HG03139 (cell line): ENCODE data around the gene HSD3B1.
"Not testable (repeated sequence)": the region's sequence is repeated elsewhere in the genome, so short reads cannot be mapped to it uniquely, and the experiment has no call there.

Source experiments
- ATAC-seq: cut with Tn5 transposase; IDR thresholded peaks from one replicate; pipeline ENCODE4 v1.9.1; 2021; ENCODE audit not compliant: unreplicated experiment

HSD3B1 gene

GRCh38 chr1:119490925-119491324 lies 16.1 kb upstream of the HSD3B1 start:
- ATAC-seq, result no peak

DNA sequence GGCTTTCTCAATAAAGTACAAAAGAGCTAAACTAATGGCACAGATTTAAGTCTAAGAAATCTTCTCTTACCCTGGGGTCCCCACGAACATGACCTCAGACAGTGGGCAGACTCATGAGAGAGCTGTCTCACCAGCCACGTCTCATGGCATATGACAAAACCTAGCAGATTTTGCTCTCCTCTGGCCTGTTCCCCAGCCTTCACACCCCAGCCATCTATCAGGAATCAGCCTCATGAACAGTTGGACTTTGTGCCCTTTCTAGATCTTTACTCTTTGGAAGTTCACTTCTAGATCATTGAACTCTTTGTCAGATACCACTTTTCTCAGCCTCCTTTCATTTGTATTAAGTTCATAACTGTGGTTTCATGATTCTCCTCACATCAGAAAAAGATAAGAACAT lies 14.2 kb upstream of the HSD3B1 start:
- no peak for ATAC-seq

DNA sequence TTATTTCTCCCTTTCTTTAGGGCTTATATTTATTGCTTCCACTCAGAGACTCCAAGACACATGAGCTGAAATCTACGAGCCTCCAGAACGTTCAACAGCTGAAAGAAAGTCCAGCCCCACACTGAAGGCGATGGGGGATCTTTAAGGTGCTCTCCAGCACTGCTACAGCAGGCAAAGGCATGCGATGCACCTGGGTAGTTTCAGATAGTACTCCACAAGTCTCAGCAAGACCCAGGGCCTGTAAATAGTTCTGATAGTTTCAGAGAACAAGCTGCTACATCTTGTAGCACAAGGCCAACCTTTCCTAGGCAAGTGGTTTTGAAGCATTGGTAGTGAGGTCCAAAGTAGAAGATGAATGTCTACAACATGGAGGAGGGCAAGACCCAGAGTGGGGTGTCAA lies 2.2 kb upstream of the HSD3B1 start:
- no peak for ATAC-seq

DNA sequence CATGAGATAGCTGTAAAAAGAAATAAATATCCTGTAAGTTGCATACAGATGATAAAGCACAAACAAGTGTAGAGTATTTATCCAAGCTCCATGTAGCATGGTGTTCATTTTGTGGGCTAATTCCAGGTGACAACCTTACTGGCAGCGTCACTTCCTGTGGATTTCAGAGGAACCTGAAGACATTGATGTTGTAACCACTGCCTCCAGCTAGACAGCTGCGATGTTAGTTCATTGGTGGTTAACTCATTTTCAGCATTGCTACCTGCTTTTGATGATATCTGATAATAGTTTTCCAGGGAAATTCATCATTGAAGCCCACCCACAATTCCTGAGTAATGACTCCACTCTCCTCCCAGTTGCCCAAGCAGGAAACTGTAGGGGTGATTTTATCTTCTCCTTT lies 3.0 kb downstream of the HSD3B1 start:
- no peak for ATAC-seq

- ATAC-seq, result no peak
Measured at GRCh38 chr1:119515221-119515620, 8.2 kb downstream of the HSD3B1 start.

GRCh38 chr1:119516247-119516646 lies 9.2 kb downstream of the HSD3B1 start:
- ATAC-seq, result no peak

DNA sequence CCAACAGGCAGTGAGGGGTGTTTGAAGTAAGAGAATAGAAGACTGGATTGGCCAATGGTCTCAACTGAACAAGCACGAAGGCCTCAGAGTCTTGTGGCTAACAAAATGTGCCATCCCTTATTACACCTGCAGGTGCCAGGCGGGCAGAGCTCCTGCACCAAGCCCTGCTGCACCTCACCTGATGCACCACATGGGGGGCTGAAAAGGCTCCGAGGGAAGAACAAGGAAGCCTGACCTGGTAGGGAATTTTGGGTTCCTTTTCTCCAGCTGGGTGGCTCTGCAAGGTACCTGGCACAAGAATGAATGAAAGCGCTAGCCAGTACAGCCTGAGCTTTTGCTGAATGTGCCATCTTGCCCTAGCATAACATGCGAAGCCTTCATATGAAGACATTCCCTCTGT lies 9.7 kb downstream of the HSD3B1 start:
- no peak for ATAC-seq

DNA sequence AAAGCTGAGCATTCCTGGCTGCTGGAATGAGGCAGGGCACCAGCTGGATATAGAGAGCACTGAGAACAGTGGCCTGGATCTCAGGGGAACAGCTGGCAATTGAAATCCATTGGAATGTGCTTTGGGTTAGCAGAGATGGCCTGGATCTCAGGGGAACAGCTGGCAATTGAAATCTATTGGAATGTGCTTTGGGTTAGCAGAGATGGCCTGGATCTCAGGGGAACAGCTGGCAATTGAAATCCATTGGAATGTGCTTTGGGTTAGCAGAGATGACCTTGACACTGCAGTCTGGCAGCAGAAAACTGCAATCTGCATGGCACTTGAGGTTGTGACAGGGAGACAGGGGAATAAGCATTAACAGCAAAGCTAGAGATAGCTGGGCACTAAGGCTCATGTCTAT lies 10.7 kb downstream of the HSD3B1 start:
- not testable (repeated sequence) for ATAC-seq

DNA sequence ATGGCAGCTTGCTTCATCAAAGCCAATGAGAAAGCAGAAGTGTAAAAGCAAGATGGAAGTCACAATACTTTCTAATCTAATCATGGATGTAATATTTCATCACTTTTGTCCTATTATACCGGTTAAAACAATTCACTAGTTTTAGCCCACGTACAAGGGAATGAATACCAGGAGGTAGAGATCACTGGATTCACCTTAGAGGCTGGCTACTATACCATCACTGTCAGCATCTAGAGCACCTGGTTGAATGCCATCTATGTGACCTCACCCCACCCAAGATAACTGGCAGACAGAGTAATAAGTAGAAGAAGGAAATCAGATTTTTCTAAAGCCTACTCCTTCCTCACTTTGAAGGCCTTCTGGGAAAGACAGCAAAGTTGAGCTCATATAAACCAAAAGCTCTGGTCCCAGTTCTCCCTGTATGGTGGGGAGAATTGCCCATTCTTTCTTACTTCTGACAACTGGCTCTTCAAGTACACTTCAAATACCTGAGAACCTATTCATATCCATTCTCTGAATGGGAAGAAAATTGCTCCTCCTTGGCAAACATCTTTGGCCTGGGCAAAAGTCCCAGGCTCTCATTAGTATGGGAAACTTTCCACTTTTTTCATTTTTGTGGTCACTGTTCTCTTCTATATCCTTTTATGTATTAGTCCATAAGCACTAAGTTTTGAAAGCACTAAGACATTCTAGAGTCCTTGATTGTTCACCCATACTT lies 24.8 kb downstream of the HSD3B1 start:
- ATAC-seq, result no peak

DNA sequence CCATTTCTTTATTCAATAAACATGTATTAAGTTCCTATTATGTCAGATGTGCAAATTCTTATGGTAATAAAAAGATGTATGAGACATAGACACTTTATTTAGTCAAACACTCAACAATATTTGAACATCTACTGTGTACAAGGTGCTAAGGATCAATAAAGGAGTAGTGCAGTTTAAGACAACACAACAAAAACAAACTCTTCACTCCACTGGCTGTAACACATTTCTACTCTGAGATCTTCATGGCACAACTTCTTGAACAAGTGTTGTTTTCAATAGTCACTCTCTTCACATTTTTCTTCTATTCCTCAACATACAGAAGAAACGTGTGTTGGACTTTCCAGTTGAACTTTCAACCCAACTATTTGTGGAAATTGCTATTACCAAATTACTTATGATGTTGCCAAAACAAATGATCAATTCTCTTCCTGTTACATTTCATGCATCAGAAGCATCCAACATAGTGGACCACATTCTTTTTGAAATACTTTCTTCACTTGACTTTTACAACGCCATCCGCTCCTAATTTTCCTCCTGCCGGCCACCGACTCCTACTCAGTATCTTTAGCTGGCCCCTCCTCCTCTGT lies 25.4 kb downstream of the HSD3B1 start:
- ATAC-seq, result no peak

DNA sequence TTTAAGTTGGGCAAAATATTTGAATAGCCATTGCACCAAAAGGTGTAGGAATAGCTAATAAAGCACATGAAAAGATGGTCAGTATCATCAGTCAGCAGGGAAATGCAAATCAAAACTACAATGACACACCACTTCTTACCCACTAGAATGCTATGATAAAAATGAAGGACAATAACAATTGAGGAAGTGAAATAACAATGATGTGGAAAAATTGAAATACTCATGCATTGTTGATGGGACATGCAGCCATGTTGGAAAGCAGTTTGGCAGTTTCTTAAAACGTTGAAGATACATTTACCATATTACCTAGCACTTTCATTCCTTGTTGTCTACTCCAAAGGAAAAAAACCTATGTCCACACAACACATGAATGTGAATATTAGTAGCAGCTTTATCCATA lies 28.4 kb downstream of the HSD3B1 start:
- no peak for ATAC-seq

- ATAC-seq, result no peak
Measured at GRCh38 chr1:119537966-119538365, 31.0 kb downstream of the HSD3B1 start.

DNA sequence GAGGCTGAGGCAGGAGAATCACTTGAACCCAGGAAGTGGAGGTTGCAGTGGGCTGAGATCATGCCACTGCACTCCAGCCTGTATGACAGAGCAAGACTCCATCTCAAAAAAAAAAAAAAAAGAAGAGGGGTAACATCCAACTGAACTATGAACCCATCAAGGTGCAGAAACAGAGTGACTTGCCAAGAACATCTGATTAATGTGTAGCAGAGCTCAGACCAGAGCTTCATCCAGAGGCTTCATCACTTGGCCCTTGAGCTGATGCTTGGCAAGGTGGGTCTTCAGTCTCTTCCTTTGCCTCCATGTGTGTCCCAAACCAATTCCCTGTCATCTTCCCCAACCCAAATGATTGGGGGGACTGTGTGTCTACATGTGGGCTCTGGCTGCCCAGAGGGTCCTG lies 32.6 kb downstream of the HSD3B1 start:
- no peak for ATAC-seq

DNA sequence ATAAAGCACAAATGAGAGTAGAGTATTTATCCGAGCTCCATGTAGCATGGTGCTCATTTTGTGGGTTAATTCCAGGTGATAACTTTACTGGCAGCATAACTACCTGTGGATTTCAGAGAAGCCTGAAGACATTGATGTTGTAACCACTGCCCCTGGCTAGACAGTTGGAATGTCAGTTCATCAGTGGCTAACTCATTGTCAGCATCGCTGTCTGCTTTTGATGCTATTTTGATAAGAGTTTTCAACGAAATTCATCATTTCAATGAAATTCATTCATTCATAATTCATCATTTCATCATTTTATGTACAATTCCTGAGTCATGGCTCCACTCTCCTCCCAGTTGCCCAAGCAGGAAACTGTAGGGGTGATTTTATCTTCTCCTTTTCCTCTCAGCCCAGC lies 34.4 kb downstream of the HSD3B1 start:
- ATAC-seq, result no peak

DNA sequence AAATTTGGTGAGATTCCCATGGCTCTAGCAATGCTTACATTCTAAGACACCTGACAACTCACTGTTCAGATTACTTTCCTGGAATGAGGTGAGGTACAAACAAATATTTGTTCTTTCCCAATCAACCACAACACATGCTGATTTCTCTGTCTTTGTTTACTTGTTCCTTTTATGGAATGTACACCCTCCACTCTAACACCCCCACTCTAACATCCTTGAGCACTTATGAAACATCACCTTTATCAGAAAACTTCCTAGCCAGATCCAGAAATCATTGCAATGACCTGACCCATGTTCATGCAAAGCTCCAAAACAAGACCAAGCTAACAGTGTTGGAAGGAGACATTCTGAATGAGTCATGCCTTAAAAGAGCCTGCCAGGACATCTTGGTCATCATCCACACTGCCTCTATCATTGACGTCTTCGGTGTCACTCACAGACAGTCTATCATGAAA lies 35.5 kb downstream of the HSD3B1 start:
- no peak for ATAC-seq

GRCh38 chr1:119544165-119544762 lies 37.3 kb downstream of the HSD3B1 start:
- no peak for ATAC-seq

- ATAC-seq, result no peak
Measured at GRCh38 chr1:119546641-119547040, 39.6 kb downstream of the HSD3B1 start.

DNA sequence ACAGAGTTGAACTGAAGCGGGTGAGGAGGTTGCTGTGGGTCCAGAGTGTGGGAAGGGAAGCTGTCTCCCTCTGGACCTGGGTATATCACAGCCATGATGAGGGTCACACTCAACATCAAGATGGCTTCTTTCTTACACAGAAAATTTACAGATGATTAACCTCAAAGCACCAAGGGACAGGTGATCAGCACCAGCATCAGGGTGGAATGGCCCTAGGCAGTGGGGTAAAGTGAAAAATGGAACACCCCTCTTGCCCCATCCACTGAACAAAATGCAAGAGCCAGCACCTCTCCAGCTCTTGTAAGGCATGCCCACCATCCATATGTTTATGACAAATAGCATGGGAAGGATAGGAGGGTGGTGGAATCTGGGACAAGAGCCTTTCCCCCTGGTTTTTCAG lies 40.3 kb downstream of the HSD3B1 start:
- ATAC-seq, result no peak

DNA sequence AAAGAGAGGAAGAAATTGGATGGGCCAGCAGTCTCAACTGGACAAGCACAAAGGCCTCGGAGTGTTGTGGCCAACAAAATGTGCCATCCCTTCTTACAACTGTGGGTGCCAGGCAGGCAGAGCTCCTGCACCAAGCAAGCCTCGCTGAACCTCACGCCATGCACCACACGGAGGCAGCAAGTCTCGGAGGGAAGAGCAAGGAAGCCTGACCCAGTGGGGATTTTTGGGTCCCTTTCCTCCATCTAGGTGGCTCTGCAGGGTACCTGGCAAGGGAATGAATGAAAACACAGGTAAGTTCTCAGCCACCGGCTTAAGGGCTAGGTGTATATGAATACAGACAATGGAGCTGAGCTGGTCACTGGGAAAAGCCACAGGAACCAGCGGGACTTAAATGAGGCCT lies 40.8 kb downstream of the HSD3B1 start:
- ATAC-seq, result no peak

GRCh38 chr1:119549719-119550132 lies 42.7 kb downstream of the HSD3B1 start:
- no peak for ATAC-seq

DNA sequence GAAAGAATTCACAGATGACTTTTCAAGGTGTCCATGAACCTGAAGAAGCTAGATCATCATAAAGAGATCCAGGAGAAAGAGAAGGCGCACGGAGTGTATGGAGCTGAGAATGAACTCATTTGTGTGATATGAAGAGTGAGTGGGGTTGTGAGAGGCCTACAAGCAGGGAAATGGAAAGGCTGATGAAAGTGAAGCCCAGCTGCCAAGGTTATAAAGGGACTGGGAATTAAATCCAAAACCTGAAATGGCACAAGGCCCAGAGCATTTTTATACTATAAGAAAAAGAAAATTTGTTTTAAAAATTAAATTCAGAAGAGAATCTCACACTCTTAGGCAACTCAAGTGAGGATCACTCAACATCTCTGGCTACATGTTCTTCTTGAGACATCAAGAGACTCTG lies 43.4 kb downstream of the HSD3B1 start:
- no peak for ATAC-seq

DNA sequence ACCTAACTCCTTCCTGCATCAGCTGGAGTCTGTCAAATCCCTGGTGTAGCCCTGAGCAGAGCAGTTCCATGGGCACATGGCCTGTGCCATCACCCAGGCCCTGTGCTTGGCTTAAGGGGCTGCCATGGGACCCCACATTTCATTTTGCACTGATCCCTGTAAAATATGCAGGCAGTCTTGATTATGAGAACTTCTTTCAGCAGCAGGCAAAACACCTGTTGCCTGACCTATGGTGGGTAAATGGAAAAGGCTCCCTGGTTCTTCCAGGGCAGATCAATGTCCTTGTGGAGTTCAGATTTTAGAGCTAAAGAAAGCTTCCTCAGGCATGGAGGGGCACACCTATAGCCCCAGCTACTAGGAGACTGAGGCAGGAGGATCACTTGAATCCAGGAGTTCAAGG lies 44.2 kb downstream of the HSD3B1 start:
- no peak for ATAC-seq

- ATAC-seq, result not testable (repeated sequence)
Measured at GRCh38 chr1:119552656-119553055, 45.6 kb downstream of the HSD3B1 start.
